ENCODE data around the gene HTRA3.

DNA sequence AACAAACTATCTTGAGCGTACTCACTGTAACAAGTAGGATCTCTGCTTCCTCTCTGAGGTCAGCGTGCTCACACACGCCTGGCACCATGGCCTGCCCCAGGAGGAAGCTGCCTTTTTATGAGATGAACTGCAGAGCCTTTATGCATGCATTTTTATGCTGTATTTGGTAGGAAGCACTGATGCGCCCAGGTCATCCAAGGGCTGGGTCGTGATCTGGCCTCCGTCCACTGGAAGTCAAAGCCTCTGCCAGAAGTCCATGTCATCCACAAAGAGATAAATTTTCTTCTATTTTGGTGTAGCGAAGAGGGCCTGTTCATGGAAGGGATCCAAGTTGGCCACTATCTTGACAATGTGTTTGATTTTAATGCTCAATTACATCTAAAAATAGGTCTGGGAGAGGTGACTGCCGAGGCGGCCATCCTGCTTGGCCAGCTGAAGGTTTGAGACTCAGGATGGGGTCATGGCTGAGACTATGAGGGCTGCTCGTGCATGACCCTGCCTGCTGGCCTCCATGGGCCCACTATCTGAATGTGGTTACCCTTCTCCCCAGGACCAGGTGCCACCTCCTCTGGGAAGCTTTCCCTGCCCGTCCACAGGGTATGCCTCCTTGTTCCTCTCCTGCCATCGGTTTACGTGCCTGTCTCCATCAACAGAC, 50.3 kb downstream of the HTRA3 start:
- TF ChIP-seq EZH2 (IDR thresholded peaks at IDR 0.05; ENCODE audit: low read length, unreplicated experiment) (no peak), EZH2phosphoT487 (IDR thresholded peaks at IDR 0.05; ENCODE audit: borderline replicate concordance, low read length) (no peak)
- TF ChIP-seq, protein P1, sequence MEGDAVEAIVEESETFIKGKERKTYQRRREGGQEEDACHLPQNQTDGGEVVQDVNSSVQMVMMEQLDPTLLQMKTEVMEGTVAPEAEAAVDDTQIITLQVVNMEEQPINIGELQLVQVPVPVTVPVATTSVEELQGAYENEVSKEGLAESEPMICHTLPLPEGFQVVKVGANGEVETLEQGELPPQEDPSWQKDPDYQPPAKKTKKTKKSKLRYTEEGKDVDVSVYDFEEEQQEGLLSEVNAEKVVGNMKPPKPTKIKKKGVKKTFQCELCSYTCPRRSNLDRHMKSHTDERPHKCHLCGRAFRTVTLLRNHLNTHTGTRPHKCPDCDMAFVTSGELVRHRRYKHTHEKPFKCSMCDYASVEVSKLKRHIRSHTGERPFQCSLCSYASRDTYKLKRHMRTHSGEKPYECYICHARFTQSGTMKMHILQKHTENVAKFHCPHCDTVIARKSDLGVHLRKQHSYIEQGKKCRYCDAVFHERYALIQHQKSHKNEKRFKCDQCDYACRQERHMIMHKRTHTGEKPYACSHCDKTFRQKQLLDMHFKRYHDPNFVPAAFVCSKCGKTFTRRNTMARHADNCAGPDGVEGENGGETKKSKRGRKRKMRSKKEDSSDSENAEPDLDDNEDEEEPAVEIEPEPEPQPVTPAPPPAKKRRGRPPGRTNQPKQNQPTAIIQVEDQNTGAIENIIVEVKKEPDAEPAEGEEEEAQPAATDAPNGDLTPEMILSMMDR (conservative IDR thresholded peaks at IDR 0.05; ENCODE audit: low read depth, low read length) = no peak
